Measurements from ENCODE around the gene FLCN.
"Not testable (repeated sequence)": the region's sequence is repeated elsewhere in the genome, so short reads cannot be mapped to it uniquely, and the experiment has no call there.

The FLCN gene

GRCh38 chr17:17186551-17187505 is 50.1 kb downstream of the FLCN start:
- peak; percentile 28 for ATAC-seq
- no peak for TF ChIP-seq PPARA (CRISPR knock-in tag; IDR thresholded peaks at IDR 0.05; ENCODE audit: borderline replicate concordance)
- no peak for TF ChIP-seq CSDC2 (CRISPR knock-in tag; IDR thresholded peaks at IDR 0.05)
- TF ChIP-seq BACH2 (CRISPR knock-in tag; IDR thresholded peaks at IDR 0.05; ENCODE audit: borderline replicate concordance) = no peak
- no peak for TF ChIP-seq OSR1 (CRISPR knock-in tag; IDR thresholded peaks at IDR 0.05)
- no peak for TF ChIP-seq CSRNP3 (CRISPR knock-in tag; IDR thresholded peaks at IDR 0.05)
- no peak for TF ChIP-seq POU6F1 (CRISPR knock-in tag; IDR thresholded peaks at IDR 0.05; ENCODE audit: borderline replicate concordance, low read depth)
- no peak for TF ChIP-seq TCF4 (CRISPR knock-in tag; IDR thresholded peaks at IDR 0.05; ENCODE audit: borderline replicate concordance)
- TF ChIP-seq PATZ1 (CRISPR knock-in tag; IDR thresholded peaks at IDR 0.05; ENCODE audit: borderline replicate concordance) = no peak
- TF ChIP-seq ZNF70 (CRISPR knock-in tag; IDR thresholded peaks at IDR 0.05) = no peak
- TF ChIP-seq TSHZ2 (CRISPR knock-in tag; IDR thresholded peaks at IDR 0.05) = no peak
- no peak for TF ChIP-seq TOX (CRISPR knock-in tag; IDR thresholded peaks at IDR 0.05; ENCODE audit: borderline replicate concordance)
- TF ChIP-seq ISL1 (CRISPR knock-in tag; IDR thresholded peaks at IDR 0.05) = no peak
- TF ChIP-seq ZNF8 (CRISPR knock-in tag; IDR thresholded peaks at IDR 0.05) = no peak
- TF ChIP-seq ZFP3 (CRISPR knock-in tag; IDR thresholded peaks at IDR 0.05) = no peak
- TF ChIP-seq CREB5 (CRISPR knock-in tag; IDR thresholded peaks at IDR 0.05; ENCODE audit: low read depth) = no peak
- TF ChIP-seq SNAI2 (CRISPR knock-in tag; IDR thresholded peaks at IDR 0.05) = no peak
- no peak for TF ChIP-seq GLIS3 (CRISPR knock-in tag; IDR thresholded peaks at IDR 0.05)
- no peak for TF ChIP-seq ZFP30 (CRISPR knock-in tag; IDR thresholded peaks at IDR 0.05)
- no peak for TF ChIP-seq ARNTL (CRISPR knock-in tag; IDR thresholded peaks at IDR 0.05; ENCODE audit: borderline replicate concordance, low read depth)
- TF ChIP-seq ESRRG (CRISPR knock-in tag; IDR thresholded peaks at IDR 0.05) = no peak

- TF ChIP-seq ZC3H10 (CRISPR knock-in tag; IDR thresholded peaks at IDR 0.05) = no peak
- no peak for TF ChIP-seq ISL1 (CRISPR knock-in tag; IDR thresholded peaks at IDR 0.05)
- TF ChIP-seq ZNF8 (CRISPR knock-in tag; IDR thresholded peaks at IDR 0.05) = no peak
- no peak for TF ChIP-seq GLIS3 (CRISPR knock-in tag; IDR thresholded peaks at IDR 0.05)
- no peak for TF ChIP-seq TOX (CRISPR knock-in tag; IDR thresholded peaks at IDR 0.05; ENCODE audit: borderline replicate concordance)
- ATAC-seq = no peak
Observed at GRCh38 chr17:17186051-17186450, 50.9 kb downstream of the FLCN start.

- not testable (repeated sequence) for ATAC-seq
Observed at GRCh38 chr17:17184985-17185757, 51.8 kb downstream of the FLCN start.
